Activated CD8-positive, alpha-beta memory T cell treated with anti-CD3 and anti-CD28 coated beads, Interleukin-2, amount 50 U/mL, for 1 hour (primary cell): ENCODE data around the gene AP3B1.

Experiments
- DNase-seq: peaks from one replicate; pipeline ENCODE4 v3.0.0-alpha.2; 2020; ENCODE audit errors: extremely low read depth

AP3B1 gene, protein sequence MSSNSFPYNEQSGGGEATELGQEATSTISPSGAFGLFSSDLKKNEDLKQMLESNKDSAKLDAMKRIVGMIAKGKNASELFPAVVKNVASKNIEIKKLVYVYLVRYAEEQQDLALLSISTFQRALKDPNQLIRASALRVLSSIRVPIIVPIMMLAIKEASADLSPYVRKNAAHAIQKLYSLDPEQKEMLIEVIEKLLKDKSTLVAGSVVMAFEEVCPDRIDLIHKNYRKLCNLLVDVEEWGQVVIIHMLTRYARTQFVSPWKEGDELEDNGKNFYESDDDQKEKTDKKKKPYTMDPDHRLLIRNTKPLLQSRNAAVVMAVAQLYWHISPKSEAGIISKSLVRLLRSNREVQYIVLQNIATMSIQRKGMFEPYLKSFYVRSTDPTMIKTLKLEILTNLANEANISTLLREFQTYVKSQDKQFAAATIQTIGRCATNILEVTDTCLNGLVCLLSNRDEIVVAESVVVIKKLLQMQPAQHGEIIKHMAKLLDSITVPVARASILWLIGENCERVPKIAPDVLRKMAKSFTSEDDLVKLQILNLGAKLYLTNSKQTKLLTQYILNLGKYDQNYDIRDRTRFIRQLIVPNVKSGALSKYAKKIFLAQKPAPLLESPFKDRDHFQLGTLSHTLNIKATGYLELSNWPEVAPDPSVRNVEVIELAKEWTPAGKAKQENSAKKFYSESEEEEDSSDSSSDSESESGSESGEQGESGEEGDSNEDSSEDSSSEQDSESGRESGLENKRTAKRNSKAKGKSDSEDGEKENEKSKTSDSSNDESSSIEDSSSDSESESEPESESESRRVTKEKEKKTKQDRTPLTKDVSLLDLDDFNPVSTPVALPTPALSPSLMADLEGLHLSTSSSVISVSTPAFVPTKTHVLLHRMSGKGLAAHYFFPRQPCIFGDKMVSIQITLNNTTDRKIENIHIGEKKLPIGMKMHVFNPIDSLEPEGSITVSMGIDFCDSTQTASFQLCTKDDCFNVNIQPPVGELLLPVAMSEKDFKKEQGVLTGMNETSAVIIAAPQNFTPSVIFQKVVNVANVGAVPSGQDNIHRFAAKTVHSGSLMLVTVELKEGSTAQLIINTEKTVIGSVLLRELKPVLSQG

GRCh38 chr5:78294248-78295034 is at the start of gene AP3B1:
TSS of gene AP3B1 (minus strand) at chr5:78294698. CDS start at chr5:78294579, 119 bp downstream.
- DNase-seq: peak; percentile 94

DNA sequence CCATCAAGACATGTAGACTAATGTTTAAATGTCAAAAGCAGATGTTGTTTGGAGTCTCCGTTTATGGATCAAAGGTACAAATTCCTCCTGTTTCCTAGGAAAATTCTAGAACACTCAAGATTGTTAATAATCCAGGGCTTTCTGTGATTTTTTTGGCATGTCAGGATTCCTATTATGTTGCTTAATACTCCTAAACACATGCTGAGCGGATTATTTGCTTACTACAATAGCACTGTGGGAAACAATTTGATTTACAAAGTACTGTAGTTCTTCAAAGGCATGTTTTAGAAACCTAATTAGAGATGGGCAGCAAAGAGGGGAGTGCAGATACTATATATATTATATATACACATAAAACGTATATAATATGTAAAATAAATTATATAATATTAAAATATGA is 46.9 kb upstream of the AP3B1 start:
- no peak for DNase-seq

DNA sequence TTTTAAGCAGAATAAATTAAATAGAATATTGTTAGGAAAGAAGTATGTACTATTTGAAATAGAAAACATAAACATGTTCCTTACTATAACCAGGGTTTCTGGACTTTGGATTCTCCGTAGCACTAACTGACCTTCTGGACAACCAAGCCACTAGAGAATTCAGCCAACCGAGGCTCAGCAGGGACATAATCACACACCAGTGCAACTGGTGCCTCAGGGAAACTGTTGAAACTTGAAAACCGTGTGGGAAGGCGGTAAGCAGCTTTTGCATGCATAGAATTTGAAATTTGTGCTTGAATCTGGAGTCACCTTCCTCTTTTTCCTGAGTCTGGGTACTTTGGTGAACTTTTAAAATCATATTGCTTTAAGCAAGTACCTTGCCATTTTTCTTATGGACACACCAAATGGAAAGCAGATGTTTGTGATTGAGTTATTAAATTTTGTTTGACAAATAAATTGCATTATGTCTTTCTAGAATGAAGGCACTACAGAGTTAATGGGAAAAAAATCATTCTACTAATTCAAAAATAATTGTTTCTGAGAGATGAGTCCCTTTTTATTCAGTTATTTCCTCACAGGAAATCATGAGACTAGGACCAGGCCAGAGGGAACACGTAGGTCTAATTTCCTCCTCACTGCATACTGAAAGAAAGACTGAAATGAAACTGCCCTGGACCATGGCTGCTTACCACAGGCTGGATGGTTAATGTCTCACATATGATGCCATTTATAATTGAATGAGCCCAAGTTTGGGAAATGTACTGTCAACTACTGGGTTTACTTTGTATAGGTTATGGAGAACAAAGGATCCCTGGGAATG is 45.3 kb upstream of the AP3B1 start:
- no peak for DNase-seq

GRCh38 chr5:78336698-78337097 is 42.2 kb upstream of the AP3B1 start:
- no peak for DNase-seq

- no peak for DNase-seq
Observed at GRCh38 chr5:78335976-78336375, 41.5 kb upstream of the AP3B1 start.

DNA sequence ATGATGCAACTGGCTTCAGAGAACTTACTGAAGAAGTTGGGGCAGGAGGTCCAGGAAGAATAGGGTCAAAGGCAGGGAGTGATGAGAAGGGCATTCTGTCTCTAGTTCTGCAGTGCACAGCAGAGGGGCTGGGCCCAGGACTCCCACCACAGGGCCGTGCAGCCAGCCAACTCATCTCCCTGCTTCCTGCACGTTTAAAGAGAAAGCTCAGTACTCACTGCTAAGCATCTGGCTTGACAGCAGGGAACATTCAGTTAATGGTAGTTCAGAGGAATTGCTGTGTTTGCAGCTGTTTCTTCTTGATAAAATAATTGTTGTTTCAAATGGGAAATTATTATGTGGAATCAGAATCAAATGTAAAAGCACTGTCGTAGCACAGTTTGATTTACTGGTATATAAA is 40.3 kb upstream of the AP3B1 start:
- DNase-seq: no peak

DNA sequence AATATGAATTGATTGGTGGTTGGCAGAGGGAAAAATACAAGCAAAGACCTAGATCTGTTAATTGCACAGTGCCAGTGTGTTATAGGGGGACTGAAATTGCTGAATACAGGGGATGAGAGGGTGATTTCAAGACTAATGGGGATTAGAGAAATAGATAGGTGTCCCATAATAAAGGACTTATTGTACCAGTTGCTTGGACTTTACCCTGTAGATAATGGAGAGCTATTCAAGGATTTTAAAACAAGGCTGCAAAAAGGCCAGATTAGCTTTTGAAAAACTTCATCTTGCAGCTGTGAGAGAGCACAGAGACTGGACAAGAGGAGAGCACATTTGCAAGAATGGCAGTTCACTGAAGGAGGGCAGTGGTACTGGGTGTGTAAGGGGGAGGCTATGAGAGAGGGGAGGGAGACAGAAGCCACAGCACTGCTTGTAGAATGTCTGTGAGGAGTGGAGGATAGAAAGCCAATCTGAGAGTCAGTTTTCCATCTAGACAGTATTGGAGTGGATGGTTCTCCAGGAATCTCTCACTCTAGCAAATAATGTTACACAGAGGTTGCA is 37.1 kb upstream of the AP3B1 start:
- DNase-seq: no peak

- DNase-seq: no peak
Observed at GRCh38 chr5:78328585-78329173, 34.2 kb upstream of the AP3B1 start.

DNA sequence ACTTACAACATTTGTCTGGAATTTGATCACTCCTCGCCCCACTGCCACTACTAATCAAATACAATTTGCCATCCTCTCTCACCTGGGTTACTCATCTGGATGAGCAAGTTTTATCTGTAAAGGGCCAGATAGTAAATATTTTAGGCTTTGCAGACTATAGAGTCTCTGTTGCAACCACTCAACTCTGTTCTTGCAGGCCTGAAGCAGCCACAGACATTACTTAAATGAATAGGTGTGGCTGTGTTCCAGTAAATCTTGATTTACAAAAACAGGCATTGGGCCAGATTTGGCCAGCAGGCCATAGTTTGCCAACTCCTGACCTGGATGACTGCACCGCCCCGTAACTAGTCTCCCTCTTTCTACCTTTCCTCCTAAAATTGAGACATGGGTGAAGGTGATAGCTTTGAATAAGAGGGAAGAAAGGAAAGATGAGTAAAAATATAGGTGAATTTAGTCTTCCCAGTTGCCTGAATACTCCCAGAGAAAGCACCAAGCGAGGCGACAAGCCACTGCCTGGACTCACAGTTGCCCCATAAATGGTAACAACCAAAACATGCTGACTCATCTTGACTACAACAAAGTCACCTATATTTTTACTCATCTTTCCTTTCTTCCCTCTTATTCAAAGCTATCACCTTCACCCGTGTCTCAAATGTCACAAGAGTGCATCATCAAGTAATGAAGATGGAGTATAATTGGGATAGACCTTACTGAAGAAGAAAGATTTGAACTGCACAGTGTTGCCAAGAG is 33.4 kb upstream of the AP3B1 start:
- DNase-seq: no peak

DNA sequence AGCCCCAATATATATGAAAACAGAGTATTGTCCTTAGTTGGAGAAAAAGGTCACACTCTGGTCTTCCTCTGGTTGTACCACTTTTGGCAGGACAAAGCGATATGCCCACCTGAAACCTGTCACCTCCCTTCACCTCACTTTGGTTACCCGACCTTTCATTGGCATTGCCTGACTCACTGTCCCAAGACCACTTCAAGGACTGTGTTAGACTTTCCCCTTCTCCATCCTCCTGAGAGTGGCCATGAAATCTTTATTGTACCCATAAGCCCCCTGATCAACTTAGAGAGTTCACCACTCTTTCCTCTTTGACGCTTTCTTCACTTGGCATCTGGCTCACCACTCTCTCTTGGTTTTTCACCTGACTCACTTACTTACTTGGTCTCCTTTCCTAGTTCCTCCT is 32.4 kb upstream of the AP3B1 start:
- no peak for DNase-seq

- no peak for DNase-seq
Observed at GRCh38 chr5:78323241-78323640, 28.7 kb upstream of the AP3B1 start.

- DNase-seq: no peak
Observed at GRCh38 chr5:78320401-78320800, 25.9 kb upstream of the AP3B1 start.

DNA sequence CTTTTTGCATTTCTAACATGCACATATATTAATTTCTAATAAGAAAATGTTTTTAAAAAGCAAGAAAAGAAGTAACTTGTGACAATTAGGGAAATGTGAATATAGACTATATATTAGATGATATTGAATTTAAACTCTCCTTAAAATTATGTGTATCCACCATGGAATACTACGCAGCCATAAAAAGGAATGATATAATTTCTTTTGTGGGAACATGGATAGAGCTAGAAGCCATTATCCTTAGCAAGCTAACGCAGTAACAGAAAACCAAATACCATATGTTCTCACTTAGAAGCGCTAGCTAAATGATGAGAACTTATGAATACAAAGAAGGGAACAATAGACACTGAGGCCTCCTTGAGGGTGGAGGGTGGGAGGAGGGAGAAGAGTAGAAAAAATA is 23.8 kb upstream of the AP3B1 start:
- DNase-seq: no peak

DNA sequence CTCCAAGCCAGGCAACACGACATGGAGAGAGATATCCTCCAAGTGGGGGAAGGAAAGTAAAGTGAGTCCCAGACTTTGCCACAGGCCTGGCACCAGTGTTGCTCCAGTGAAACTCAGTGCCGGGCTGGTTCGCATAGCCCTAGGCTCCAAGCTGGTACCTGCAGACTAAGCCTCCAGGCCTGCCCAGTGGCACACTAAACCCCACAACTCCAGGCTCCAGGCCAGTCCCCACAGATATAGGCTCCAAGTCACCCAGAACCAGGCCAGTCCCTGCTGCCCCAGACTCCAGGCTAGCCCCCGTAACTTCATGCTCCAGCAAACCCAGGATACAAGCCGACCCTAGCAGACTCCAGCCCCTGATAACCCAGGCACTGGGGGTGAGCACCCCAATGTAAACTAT is 23.0 kb upstream of the AP3B1 start:
- no peak for DNase-seq

- no peak for DNase-seq
Observed at GRCh38 chr5:78308703-78309102, 14.2 kb upstream of the AP3B1 start.

- DNase-seq: no peak
Observed at GRCh38 chr5:78300464-78301045, 6.1 kb upstream of the AP3B1 start.

- DNase-seq: no peak
Observed at GRCh38 chr5:78295035-78295961, 800 bp upstream of the AP3B1 start.

DNA sequence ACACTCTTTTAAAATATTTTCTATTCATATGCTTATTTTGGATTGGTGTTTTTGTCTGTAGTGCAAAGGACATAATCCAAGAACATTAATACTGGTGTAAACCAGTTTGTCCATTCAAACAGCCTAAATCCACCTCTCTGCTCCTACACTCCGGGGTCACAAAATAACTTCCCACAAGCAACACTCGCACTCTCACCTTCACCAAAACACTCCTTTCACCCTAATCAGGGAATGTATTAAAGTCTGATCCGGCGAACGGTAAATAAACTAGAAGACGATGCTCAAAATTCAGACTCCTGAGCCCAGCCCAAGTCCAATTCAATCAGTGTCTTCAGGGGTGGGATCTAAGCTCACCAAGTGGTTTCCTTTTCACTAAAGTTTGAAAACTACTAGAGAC is 649 bp downstream of the AP3B1 start:
- DNase-seq: no peak
